ENCODE measurements around the gene USPL1.

- TF ChIP-seq CTCF (IDR thresholded peaks at IDR 0.05) (no peak), POLR2A (IDR thresholded peaks at IDR 0.05) (no peak)
These were observed 36.1 kb upstream of the USPL1 start for GRCh38 chr13:30581582-30581981.

Data from testis (tissue), 2 donors.